Stimulated activated CD8-positive, alpha-beta memory T cell treated with anti-CD3 and anti-CD28 coated beads, Interleukin-4, amount 100 ng/mL, for 1 hour (primary cell): ENCODE results near the gene STK16.

Source experiments
- DNase-seq, 2 donors: peaks; one replicate each; pipeline ENCODE4 v3.0.0-alpha.2; 2020; ENCODE audit warnings: low read depth in 2 of 2, low spot score in 1 of 2

STK16 gene

DNA sequence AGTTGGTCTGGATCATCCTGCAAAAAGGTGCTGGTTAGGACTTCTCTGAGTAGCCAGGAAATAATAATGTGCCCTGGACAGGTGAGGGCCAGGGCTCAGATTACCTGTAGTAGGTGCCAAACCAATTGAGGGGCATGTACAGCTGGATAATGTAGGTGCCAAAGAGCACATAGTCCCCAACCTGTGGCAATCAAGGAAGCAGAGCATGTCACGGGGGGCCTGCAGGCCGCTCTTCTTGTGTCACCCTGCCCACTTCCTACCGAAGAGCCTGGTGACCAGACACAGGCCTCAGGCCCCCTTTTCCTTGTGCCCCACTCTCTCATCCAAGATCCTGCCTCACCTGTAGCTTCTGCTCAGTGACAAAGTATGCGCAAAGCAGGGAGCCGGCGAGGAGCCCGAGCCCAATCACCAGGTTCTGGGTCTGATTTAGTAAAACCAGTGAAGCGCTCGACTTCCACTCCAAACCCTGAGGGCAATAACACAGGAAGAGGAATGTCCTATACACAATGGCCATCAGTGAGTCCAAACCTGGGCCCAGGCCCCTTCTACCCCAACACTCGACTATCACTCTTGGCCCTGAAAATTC is 31.7 kb upstream of the STK16 start:
- DNase-seq: no peak

- DNase-seq: no peak
These were observed 31.1 kb upstream of the STK16 start for GRCh38 chr2:219214141-219214540.

- no peak for DNase-seq
These were observed 30.5 kb upstream of the STK16 start for GRCh38 chr2:219214786-219215185.

DNA sequence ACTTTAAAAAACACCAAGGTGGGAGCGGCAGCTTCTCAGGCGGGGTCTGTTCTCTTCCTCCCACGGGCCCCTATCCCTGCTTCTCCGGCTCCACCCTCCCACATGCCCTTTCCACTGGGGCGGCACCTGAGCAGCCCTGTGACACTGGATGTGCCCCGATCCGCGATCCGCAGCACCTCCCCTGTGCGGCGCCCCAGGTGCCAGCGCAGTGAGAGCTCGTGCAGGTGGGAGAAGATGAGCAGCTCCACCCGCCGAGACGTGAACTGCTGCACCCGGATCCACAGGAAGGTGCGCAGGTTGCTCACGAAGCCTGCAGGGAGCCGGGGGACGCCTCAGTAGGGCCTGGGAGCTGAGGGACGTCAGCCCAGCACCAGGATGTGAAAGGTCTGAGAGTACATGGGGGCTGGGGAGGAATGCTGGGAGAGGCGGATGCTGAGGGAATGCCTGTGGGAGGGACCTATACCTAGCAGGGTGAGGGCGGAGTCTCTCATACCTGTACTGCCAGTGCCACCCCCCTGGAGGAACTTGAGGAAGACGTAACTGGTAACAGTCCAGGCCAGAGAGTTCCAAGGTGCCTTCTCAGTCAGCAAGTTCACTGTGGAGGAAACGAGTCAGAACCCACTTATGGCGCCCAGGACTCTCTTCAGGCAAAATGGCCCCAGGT is 29.3 kb upstream of the STK16 start:
- DNase-seq: no peak

GRCh38 chr2:219216535-219216915 is 28.8 kb upstream of the STK16 start:
- no peak for DNase-seq

DNA sequence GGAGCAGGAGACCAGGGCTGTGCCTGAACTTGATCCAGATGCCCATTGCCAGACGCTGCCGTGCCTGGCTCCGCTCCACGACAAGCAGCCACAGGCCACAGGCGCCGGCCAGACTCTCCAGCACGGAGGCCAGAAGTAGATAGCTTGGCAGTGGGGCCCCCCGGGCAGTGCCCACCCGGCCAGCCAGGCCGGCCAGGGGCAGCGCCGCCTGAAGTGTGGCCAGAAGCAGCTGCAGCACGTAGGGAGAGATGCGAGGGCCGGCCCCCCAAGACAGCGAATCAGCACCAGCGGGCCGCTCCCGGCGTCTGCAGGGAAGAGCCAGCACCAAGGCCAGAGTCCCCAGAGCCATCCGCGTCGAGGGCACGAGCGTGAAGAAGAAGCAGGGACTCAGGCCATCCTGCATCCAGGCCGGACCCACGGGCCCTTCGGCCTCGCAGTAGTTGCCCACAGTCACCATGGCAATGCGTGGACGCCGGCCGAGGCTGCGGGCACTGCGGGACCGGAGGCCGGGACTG is 27.0 kb upstream of the STK16 start:
- DNase-seq: no peak

GRCh38 chr2:219218732-219219701 is 26.3 kb upstream of the STK16 start, which contains the start of gene ABCB6:
Gene ABCB6, minus strand, starts transcription at chr2:219218958. Its CDS starts 285 bp downstream, at chr2:219218673.
- DNase-seq: peak; percentile 47 to 69

DNA sequence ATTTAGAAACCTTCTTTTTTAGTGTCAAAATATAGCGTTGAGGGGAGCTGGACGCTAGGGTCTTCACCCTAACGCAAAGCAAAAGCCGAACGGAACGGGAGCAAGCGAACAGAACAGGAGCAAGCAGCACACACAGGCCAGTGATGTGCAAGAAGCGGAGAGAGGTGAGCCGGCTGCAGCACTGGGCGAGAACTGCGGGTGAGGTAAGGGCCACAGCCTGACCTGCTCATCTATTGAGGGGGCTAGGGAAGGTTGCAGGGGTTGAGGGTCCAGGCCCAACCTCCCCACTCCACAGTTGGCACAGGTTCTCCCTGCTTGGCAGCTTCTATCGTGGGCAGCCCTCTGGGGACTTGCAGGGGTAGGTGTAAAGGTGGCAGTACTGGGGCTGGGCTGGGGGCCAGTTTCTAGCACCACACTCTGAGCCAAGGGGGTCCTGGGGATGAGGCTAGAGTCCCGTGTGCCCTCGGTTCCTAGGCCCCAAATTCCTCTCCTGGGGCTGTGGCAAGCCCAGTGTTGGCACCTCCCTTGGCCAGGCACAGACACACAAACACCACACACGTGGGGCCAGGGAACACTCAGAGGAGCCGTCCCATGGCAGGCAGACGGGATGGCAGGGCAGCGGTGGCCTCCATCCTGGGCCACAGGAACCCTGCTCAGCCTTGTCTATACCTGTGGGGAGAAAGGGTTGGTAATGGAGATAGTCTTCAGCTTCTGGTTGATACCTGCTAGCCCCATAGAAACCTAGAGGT is 25.3 kb upstream of the STK16 start:
- DNase-seq: no peak

- no peak for DNase-seq
These were observed 24.5 kb upstream of the STK16 start for GRCh38 chr2:219220652-219221402.

- DNase-seq: no peak
These were observed 23.2 kb upstream of the STK16 start for GRCh38 chr2:219221957-219222518.

GRCh38 chr2:219223831-219224610 is 21.3 kb upstream of the STK16 start:
- no peak for DNase-seq

- no peak for DNase-seq
These were observed 19.9 kb upstream of the STK16 start for GRCh38 chr2:219225350-219225749.

- no peak for DNase-seq
These were observed 17.0 kb upstream of the STK16 start for GRCh38 chr2:219228041-219228910.

DNA sequence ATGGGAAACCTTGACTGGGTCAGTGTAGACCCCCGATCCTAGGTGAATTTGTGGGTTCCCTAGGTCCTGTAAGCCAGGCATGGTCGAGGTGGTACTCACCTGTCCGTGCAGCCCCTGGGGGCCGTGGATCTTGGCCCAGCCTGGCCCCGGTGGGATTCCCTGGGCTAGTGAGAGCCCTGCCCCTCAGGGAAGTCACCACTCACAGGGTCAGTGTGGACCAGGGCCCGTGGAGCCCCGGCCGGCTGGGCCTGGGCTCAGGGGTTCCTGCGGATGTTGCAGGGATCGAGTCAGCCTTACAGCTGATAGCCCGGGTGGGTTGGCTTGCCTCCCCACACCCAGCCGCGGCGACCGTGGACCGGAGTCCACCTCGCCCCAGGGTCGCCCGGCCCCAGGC is 16.4 kb upstream of the STK16 start:
- no peak for DNase-seq

DNA sequence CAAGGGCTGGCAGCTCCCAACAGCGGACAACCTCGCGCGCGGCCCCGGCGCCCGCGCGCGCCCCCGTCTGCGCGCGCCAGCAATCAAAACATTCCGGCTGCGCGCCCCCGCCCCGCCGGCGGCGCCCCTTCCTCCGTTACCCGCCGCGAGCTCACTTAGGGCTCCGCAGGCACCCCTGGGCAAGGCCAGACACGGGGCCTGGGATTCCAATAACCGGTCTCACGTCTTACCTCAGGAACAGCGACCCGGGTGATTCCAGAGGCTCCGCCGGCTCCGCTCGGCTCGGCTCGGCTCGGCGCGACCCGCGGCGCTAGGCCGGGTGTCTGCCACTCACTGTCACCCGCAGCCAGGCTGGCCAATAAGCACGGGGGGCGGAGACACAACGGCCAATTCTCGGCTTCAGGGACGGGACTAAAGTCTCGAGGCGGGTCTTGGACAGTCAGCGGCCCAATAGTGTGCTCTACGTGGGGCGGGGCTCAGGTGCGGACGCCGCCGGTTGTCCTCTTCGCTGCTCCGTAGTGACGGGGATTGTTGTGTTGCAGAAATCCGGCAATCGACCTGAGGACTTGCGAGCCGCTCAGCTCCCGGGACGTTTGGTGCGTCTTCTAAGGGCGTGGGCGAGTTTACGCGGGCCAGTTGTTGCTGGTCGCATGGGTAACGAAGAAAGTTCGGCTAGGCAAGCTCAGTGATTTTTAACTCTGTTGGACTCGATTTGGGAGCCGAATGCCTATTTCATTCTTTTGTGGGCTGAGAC is 15.8 kb upstream of the STK16 start, which contains the start of the genes ANKZF1 and ATG9A:
ANKZF1 (plus strand) TSS at position 502 of the 754 bp plus-strand sequence. CDS start 452 bp downstream, outside the sequence.
ATG9A (minus strand) TSS at position 332 of the 754 bp plus-strand sequence. CDS start 1,612 bp downstream, outside the sequence.
- peak; percentile 91 to 95 for DNase-seq

- DNase-seq: no peak
These were observed 15.2 kb upstream of the STK16 start for GRCh38 chr2:219230059-219230540.

DNA sequence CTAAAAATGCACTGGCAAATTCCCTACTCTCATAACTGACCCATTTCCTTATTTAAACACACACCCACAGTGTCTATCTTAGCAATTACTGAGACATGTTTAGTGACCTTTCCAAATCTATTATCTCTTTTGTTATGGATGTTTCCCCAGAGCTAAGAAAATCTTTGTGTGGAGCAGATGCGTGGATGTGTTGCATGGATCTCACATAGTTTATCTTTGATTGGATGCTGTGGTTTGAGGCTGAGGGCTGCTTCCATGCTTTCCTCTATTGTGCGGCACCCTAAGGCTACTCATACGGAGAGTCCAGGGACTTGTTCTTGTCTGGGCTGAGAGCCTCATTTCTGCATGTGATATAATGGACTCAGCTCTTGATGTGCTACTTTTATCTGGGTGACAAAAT is 10.9 kb upstream of the STK16 start:
- no peak for DNase-seq
